Measurements from ENCODE around the gene CYP27C1.

- TF ChIP-seq POLR2A (IDR thresholded peaks at IDR 0.05): no peak
- TF ChIP-seq CTCF (IDR thresholded peaks at IDR 0.05): no peak
These were observed 20.9 kb downstream of the CYP27C1 start for GRCh38 chr2:127199223-127199622.
